Hepatocyte (in vitro differentiated cells): ENCODE results near the gene CENPL. TPM values are rescaled to one million over a fixed set of nuclear protein-coding genes. Genes with fewer than 3 reads are reported as not detected.
"Not testable (repeated sequence)": the region's sequence is repeated elsewhere in the genome, so short reads cannot be mapped to it uniquely, and the experiment has no call there.

Experiments used
- DNase-seq: peaks from one replicate; pipeline ENCODE4 v3.0.0-alpha.2; 2016; ENCODE audit warnings: low spot score
- H2AFZ ChIP-seq: fragments of 200-600 bp; sonication (generic); 2 replicates; pipeline ENCODE4 v1.6.0; 2016; ENCODE audit warnings: antibody characterized with exemption, mild to moderate bottlenecking
- H3K27ac ChIP-seq: fragments of 200-600 bp; sonication (generic); 2 replicates; pipeline ENCODE4 v1.5.1; 2016; ENCODE audit warnings: mild to moderate bottlenecking
- H3K27me3 ChIP-seq: fragments of 200-600 bp; sonication (generic); 2 replicates; pipeline ENCODE4 v1.6.1; 2016
- H3K36me3 ChIP-seq: fragments of 200-600 bp; sonication (generic); replicated peaks from 2 replicates; pipeline ENCODE4 v1.5.1; 2016; ENCODE audit warnings: low read depth; ENCODE audit not compliant: insufficient read depth
- H3K4me1 ChIP-seq: fragments of 200-600 bp; sonication (generic); 2 replicates; pipeline ENCODE4 v1.5.1; 2016; ENCODE audit warnings: mild to moderate bottlenecking, moderate library complexity; ENCODE audit not compliant: insufficient read depth
- H3K4me2 ChIP-seq: fragments of 200-600 bp; sonication (generic); 2 replicates; pipeline ENCODE4 v1.6.0; 2016
- H3K4me3 ChIP-seq: fragments of 200-600 bp; sonication (generic); 2 replicates; pipeline ENCODE4 v1.5.1; 2016; ENCODE audit warnings: mild to moderate bottlenecking
- H3K79me2 ChIP-seq: fragments of 200-600 bp; sonication (generic); 2 replicates; pipeline ENCODE4 v1.6.0; 2017; ENCODE audit warnings: mild to moderate bottlenecking
- H3K9me2 ChIP-seq: fragments of 200-600 bp; sonication (generic); replicated peaks from 2 replicates; pipeline ENCODE4 v1.6.0; 2017; ENCODE audit warnings: mild to moderate bottlenecking; ENCODE audit not compliant: insufficient read depth
- H3K9me3 ChIP-seq: fragments of 200-600 bp; sonication (generic); 2 replicates; pipeline ENCODE4 v1.5.1; 2016; ENCODE audit warnings: low read depth, mild to moderate bottlenecking
- H4K20me1 ChIP-seq: fragments of 200-600 bp; sonication (generic); 2 replicates; pipeline ENCODE4 v1.6.0; 2016; ENCODE audit warnings: mild to moderate bottlenecking; ENCODE audit not compliant: insufficient read depth, poor library complexity, severe bottlenecking
- EZH2 ChIP-seq: fragments of 200-600 bp; sonication (generic); IDR thresholded peaks from 2 replicates; pipeline ENCODE4 v1.6.1; 2016; ENCODE audit warnings: antibody characterized with exemption, mild to moderate bottlenecking, borderline replicate concordance
- EZH2phosphoT487 ChIP-seq: fragments of 200-600 bp; sonication (generic); IDR thresholded peaks from one replicate; pipeline ENCODE4 v1.6.1; 2018; ENCODE audit warnings: antibody characterized with exemption, mild to moderate bottlenecking, low read depth, moderate library complexity; ENCODE audit not compliant: unreplicated experiment, severe bottlenecking
- WGBS: methylation state at CpG from one replicate; pipeline ENCODE4 v1.1.6; 2016; ENCODE audit warnings: low lambda C conversion rate; ENCODE audit errors: missing lambda C conversion rate; 5-methylcytosine and 5-hydroxymethylcytosine counted together
- polyA plus RNA-seq: library from polyadenylated mRNA; unstranded; fragments of >200 nt; fragmentation: Nextera tagmentation; extraction: Ambion mirVana; gene quantifications from 2 replicates; pipeline ENCODE4 v1.2.1, GENCODE V29; 2016
- total RNA-seq: library from RNA; depleted of rRNA; stranded (reverse); fragments of >200 nt; gene quantifications from 2 replicates; pipeline ENCODE4 v1.2.3, GENCODE V29; 2014
- TF ChIP-seq, protein P1 (sequence below): fragments of 200-600 bp; sonication (generic); IDR thresholded peaks from 2 replicates; pipeline ENCODE4 v1.5.1; 2016; ENCODE audit warnings: antibody characterized with exemption, mild to moderate bottlenecking; ENCODE audit not compliant: poor library complexity

Gene CENPL
- total and polyA plus RNA-seq, 2 experiments from 2014 or later: 4.2 to 6.1 TPM

DNA sequence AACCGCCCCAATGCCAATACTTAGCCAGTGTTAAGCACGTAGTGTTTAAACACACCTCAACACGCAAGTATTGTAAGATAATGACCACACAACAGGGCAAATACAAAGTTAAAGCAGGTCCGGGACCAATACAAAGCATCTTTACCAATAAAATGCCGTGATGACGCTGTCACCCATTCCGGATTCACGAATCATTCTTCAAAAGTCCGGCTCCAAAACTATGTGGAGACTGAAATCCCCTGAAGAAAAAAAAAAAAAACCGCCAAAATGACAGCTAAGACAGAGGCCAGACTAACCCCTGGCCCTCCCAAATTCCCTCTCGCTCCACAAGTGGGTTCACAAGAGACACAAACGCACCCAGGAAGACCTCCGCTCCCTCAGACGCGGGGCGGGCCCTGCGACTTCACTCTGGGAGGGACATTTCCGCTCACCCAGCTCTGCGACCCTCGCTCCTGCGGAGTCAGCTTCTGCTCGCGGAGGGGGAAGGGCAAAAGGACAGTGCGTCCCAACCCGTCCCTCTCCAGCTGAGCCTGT lies 835 bp downstream of the CENPL start:
- H2AFZ ChIP-seq: peak overlapping the region; percentile 51
- H3K79me2 ChIP-seq: peaks cover 56% of the 10 kb centered on the region
- peaks cover 5% of the 10 kb centered on the region for H3K4me1 ChIP-seq
- WGBS: under 1% methylated on average over 25 of the region's 25 CpGs
- H3K4me2 ChIP-seq: peak overlapping the region; percentile 88
- H3K27ac ChIP-seq: peak overlapping the region; percentile 49
- no peaks in the 10 kb centered on the region for H3K9me2 ChIP-seq
- H3K27me3 ChIP-seq: no peaks in the 10 kb centered on the region
- H4K20me1 ChIP-seq: no peaks in the 10 kb centered on the region
- TF ChIP-seq, protein P1, sequence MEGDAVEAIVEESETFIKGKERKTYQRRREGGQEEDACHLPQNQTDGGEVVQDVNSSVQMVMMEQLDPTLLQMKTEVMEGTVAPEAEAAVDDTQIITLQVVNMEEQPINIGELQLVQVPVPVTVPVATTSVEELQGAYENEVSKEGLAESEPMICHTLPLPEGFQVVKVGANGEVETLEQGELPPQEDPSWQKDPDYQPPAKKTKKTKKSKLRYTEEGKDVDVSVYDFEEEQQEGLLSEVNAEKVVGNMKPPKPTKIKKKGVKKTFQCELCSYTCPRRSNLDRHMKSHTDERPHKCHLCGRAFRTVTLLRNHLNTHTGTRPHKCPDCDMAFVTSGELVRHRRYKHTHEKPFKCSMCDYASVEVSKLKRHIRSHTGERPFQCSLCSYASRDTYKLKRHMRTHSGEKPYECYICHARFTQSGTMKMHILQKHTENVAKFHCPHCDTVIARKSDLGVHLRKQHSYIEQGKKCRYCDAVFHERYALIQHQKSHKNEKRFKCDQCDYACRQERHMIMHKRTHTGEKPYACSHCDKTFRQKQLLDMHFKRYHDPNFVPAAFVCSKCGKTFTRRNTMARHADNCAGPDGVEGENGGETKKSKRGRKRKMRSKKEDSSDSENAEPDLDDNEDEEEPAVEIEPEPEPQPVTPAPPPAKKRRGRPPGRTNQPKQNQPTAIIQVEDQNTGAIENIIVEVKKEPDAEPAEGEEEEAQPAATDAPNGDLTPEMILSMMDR: no peak
- no peak for DNase-seq
- no peaks in the 10 kb centered on the region for H3K36me3 ChIP-seq
- no peaks in the 10 kb centered on the region for H3K9me3 ChIP-seq
- H3K4me3 ChIP-seq: peak overlapping the region; percentile 64

DNA sequence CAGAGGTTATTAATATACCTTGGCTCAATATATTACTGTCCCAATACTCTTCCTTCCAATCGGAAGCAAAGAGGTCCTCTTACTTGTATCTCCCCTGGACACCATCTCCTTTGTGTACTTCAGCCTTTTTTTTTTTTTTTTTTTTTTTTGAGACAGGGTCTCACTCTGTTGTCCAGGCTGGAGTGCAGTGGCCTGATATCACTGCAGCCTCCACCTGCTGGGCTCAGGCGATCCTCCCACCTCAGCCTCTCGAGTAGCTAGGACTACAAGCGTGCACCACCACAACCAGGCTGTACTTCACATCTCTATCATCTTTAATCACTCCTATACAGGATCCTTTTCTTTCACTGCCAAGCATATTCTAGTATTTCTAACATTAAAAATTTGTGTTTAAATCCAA lies 3.0 kb downstream of the CENPL start:
- no peak for DNase-seq
- Histone ChIP-seq H4K20me1 (no peaks in the 10 kb centered on the region), H2AFZ (no peak overlapping the region), H3K4me3 (no peak overlapping the region), H3K9me3 (no peaks in the 10 kb centered on the region), H3K4me2 (no peak overlapping the region), H3K79me2 (peaks cover 69% of the 10 kb centered on the region), H3K9me2 (no peaks in the 10 kb centered on the region), H3K27ac (no peak overlapping the region), H3K27me3 (no peaks in the 10 kb centered on the region), H3K4me1 (peaks cover 11% of the 10 kb centered on the region), H3K36me3 (no peaks in the 10 kb centered on the region)
- 95% methylated on average over 4 of the region's 4 CpGs for WGBS
- TF ChIP-seq, protein P1: no peak

DNA sequence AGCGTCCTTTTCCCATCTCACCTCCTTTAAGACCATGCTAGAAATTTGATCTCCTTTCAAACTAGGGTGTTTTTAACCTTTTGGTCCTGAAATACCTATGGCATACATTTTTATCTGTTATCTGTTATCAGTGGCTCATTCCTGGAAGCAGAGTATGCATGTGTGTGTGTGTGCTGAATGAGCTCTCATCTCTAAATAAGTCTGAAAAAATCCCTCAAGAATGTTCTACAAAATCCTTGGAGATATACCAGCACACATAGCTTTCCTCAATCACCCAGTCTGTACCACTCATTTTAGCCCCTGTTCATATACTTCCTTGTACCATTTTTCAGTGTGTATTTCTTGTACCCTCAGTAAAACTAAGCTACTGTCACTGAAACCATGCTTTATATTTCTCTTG lies 6.2 kb downstream of the CENPL start:
- H3K79me2 ChIP-seq: peaks cover 81% of the 10 kb centered on the region
- TF ChIP-seq, protein P1: no peak
- no peak for TF ChIP-seq EZH2
- TF ChIP-seq EZH2phosphoT487: no peak
- no peaks in the 10 kb centered on the region for H3K9me3 ChIP-seq
- no peaks in the 10 kb centered on the region for H3K27me3 ChIP-seq
- H3K4me2 ChIP-seq: no peak overlapping the region
- H3K9me2 ChIP-seq: no peaks in the 10 kb centered on the region
- no peak overlapping the region for H3K4me3 ChIP-seq
- H3K36me3 ChIP-seq: no peaks in the 10 kb centered on the region
- H2AFZ ChIP-seq: no peak overlapping the region
- H4K20me1 ChIP-seq: no peaks in the 10 kb centered on the region
- no peak overlapping the region for H3K27ac ChIP-seq
- no peak for DNase-seq
- peaks cover 11% of the 10 kb centered on the region for H3K4me1 ChIP-seq
- 58% methylated on average over 1 of the region's 1 CpG for WGBS

DNA sequence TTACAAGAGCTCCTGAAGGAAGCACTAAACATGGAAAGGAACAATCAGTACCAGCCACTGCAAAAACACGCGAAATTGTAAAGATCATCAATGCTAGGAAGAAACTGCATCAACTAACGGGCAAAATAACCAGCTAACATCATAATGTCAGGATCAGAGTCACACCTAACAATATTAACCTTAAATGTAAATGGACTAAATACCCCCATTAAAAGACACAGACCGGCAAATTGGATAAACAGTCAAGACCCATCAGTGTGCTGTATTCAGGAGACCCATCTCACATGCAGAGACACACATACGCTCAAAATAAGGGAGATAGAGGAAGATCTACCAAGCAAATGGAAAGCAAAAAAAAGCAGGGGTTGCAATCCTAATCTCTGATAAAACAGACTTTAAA lies 11.0 kb downstream of the CENPL start:
- not testable (repeated sequence) for H3K4me2 ChIP-seq, H3K27me3 ChIP-seq, H3K9me2 ChIP-seq, H3K27ac ChIP-seq, H2AFZ ChIP-seq, H3K9me3 ChIP-seq, DNase-seq, H3K4me1 ChIP-seq, H3K36me3 ChIP-seq, H3K4me3 ChIP-seq, H4K20me1 ChIP-seq
- H3K79me2 ChIP-seq: peaks cover 36% of the 10 kb centered on the region
- 99% methylated on average over 5 of the region's 5 CpGs for WGBS
